Middle frontal gyrus (tissue), 1 donor: ENCODE data around the gene SVOPL.

Experiments used
- DNase-seq: peaks from one replicate; pipeline ENCODE4 v3.0.0-alpha.2; 2015; ENCODE audit warnings: low spot score; ENCODE audit errors: extremely low spot score

The SVOPL gene

DNA sequence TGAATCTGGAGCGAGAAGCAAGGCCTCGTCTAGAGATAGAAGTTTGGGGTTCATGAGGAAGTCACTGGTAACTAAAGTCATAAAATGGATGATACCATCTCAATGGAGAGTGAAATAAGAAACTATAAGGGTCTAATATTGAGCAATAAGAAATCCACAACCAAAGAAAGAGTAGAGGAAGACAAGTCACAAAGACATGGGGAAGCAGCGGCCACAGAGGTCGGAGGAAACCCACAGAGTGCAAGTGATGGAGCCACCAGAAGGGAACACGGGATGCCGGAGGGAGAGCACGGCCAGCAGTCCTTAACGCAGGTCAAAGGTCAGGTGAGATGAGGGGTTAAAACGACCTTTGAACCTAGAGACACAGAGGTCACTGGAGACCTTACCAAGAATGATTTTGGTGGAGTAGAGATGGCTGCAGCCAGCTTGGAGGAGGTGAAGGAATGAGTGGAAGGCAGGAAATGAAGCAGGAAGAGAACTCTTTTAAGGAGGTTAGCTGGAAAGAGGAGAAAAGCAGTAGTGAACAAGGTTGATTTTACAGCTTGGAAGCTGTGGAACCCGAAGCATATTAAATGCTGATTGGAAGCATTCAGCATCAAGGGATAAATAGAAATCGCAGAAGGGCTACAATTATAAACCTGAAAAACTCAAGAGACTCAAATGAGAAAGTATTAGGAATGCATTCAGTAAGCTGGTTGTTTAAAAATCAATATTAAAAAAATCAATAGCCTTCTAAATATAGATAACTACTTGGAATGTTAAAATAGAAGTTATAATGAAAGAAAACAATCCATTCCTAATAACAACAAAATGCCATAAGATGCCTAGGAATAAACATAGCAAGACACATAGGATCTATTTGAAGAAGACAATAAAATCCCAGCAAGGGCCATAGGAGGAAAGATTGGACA, 93.7 kb downstream of the SVOPL start:
- DNase-seq = no peak

DNA sequence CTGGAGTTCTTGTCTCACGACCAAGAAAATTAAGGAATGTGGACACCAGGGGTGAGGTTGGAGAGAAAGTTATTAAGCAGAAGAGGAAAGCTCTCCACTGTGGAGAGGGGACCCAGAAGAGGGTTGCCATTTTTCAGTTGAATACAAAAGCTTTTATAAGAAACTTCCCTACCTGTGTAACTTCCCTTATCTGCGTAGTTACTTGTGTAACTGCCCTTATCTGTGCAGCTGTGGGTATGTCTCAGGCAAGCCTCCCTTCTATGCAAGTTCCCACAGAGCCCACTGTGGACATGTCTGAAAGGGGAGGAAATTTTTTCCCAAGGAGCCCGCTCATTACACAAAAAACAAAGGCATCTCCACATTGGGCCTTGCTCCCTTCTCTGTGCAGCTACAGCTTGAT, 94.9 kb downstream of the SVOPL start:
- DNase-seq = no peak

GRCh38 chr7:138603549-138604318, 97.4 kb downstream of the SVOPL start:
- DNase-seq = no peak

GRCh38 chr7:138602451-138602850, 98.7 kb downstream of the SVOPL start:
- no peak for DNase-seq

- no peak for DNase-seq
Measured at GRCh38 chr7:138595454-138595853, 105.7 kb downstream of the SVOPL start.

- no peak for DNase-seq
Measured at GRCh38 chr7:138590154-138590553, 111.0 kb downstream of the SVOPL start.

- DNase-seq = no peak
Measured at GRCh38 chr7:138588986-138589385, 112.2 kb downstream of the SVOPL start.

GRCh38 chr7:138587485-138587884, 113.7 kb downstream of the SVOPL start:
- DNase-seq = no peak

DNA sequence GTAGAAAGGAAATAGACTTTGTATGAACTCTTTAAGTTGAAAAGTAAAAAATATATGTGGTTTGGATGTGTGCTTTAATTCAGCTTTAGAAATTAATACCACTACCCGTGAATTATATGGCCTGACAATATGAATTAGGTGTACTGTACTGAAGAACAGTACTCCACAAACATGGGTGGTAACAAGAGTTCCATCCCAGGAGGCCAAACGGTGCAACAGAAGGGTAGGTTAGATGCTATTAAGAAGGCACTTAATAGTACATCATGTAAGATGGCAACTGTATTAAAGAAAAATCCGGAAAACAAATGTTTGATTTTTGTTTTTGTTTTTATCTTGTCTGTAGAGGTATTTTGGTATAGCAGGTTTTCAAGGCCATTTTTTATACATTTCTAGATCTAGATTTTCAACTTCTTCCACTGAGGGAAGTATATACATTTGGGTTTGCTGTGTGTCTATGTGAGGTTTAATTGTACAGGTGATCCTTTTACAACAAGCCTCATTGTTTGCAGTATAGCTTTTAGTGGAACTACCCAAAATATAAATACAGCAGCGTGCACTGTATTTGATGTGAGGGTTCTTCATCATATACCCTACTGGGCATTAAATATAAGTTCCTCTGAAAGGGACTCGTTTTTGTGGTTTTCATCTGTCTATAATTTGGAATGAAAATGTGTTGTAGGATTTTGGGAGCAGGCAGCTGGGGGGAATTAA, 115.7 kb downstream of the SVOPL start:
- no peak for DNase-seq

DNA sequence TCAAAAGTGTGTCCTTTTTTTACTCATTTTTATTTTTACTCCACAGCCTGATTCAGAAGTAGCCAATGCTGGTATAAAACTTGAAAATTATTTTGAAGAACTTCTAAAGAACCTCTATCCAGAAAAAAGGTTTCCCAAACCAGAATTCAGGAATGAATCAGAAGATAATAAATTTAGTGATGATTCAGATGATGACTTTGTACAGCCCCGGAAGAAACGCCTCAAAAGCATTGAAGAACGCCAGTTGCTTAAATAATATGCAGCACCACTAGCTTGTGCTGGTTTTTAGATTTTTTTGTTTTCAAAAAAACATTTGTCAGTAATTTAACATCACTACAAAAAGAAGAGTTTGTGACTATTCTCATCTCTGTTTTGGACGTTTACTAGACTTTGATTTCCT, 116.5 kb downstream of the SVOPL start:
- no peak for DNase-seq

GRCh38 chr7:138584283-138584682, 116.9 kb downstream of the SVOPL start:
- no peak for DNase-seq

DNA sequence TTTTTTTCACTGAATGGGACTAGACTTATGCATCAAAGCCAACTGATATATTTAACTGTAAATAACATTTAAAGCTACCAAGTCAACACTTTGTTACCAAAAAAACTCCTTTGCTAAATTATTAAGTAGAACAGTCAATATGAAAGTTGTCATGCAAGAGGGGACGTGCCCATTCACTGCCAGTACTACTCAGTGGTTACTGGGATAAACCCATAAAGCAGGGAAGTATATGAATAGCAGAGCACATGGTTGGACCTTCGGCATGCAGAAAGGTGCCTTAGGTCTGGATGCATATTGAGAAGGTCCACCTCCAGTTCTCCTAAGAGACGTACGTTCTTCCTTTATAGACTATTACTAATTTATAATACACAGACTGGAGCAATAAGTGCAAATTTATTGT, 120.1 kb downstream of the SVOPL start:
- no peak for DNase-seq

GRCh38 chr7:138579671-138580070, 121.5 kb downstream of the SVOPL start:
- DNase-seq = no peak

GRCh38 chr7:138579136-138579535, 122.0 kb downstream of the SVOPL start:
- DNase-seq = no peak

- DNase-seq = no peak
Measured at GRCh38 chr7:138575897-138576428, 125.2 kb downstream of the SVOPL start.

GRCh38 chr7:138573741-138574140, 127.4 kb downstream of the SVOPL start:
- no peak for DNase-seq

GRCh38 chr7:138570715-138571114, 130.4 kb downstream of the SVOPL start:
- DNase-seq = no peak

GRCh38 chr7:138569418-138569817, 131.7 kb downstream of the SVOPL start:
- no peak for DNase-seq

- DNase-seq = no peak
Measured at GRCh38 chr7:138568655-138569054, 132.5 kb downstream of the SVOPL start.

DNA sequence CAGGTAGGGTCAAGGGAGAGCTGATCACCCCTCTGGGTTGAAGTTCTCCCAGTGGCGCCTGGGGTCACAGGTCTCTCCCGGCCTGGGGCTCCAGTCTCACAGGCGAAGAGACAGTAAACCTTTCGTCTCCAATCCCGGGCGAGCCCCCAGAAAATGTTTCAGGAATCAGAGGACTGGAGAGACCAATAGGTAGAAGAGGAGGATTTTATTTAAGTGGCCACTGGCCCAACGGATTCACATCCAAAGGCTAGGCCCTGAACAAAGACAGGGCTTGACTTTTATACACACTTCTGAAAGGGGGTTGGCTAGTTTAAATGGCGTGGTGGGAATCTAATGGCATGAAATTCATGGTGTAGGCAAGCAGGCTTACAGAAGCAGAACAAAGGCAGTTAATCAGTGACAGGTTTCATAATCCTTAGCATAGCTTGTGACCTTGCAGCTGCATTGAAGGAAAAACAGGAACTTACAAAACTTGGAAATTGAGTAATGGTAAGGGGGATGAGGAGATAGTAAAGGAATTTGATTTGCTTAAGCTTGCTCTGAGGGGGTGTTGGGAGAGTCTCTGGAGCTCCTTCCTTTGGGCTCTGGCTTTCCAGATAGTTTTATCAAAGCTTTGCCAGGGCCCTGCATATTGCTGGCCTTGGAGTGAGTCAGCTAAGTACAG, 135.6 kb downstream of the SVOPL start:
- no peak for DNase-seq

GRCh38 chr7:138565071-138565450, 136.1 kb downstream of the SVOPL start:
- DNase-seq = no peak
